Stimulated activated CD8-positive, alpha-beta memory T cell treated with anti-CD3 and anti-CD28 coated beads, Interleukin-7, amount 100 ng/mL, for 48 hours (primary cell): ENCODE results near the gene HLX.

ENCODE experiments used
- DNase-seq, 2 donors: peaks; one replicate each; pipeline ENCODE4 v3.0.0-alpha.2; 2020; ENCODE audit warnings: low read depth in 1 of 2; ENCODE audit errors: extremely low read depth in 1 of 2

The HLX gene

GRCh38 chr1:220921498-220921897 is 42.3 kb downstream of the HLX start:
- DNase-seq: no peak

GRCh38 chr1:220921971-220922635 is 42.9 kb downstream of the HLX start:
- no peak for DNase-seq

GRCh38 chr1:220922951-220923350 is 43.7 kb downstream of the HLX start:
- DNase-seq: no peak

- no peak for DNase-seq
Measured at GRCh38 chr1:220924331-220924970, 45.2 kb downstream of the HLX start.

GRCh38 chr1:220925707-220926106 is 46.5 kb downstream of the HLX start:
- DNase-seq: no peak

GRCh38 chr1:220926146-220926545 is 46.9 kb downstream of the HLX start:
- no peak for DNase-seq

GRCh38 chr1:220927442-220927841 is 48.2 kb downstream of the HLX start:
- DNase-seq: no peak

GRCh38 chr1:220928320-220928719 is 49.1 kb downstream of the HLX start:
- DNase-seq: no peak

GRCh38 chr1:220928725-220929300 is 49.6 kb downstream of the HLX start:
- no peak for DNase-seq

- DNase-seq: no peak
Measured at GRCh38 chr1:220929304-220929703, 50.1 kb downstream of the HLX start.
